HG02759 (cell line): ENCODE data around the gene USH2A.

Source experiments
- ATAC-seq: cut with Tn5 transposase; IDR thresholded peaks from one replicate; pipeline ENCODE4 v1.9.1; 2021; ENCODE audit warnings: mild to moderate bottlenecking, moderate library complexity; ENCODE audit not compliant: unreplicated experiment

Gene USH2A

DNA sequence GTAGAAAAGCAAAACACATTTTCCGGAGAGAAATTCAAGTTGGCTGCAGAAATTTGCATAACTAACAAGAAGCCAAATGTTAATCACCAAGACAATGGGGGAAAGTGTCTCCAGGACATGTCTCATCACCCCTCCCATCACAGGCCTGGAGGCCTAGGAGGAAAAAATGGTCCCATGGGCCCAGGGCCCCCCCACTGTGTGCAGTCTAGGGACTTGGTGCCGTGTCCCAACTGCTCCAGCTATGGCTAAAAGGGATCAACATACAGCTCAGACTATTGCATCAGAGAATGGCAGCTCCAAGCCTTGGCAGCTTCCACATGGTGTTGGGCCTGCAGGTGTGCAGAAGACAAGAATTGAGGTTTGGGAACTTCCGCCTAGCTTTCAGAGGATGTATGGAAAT, 138.2 kb downstream of the USH2A start:
- no peak for ATAC-seq

DNA sequence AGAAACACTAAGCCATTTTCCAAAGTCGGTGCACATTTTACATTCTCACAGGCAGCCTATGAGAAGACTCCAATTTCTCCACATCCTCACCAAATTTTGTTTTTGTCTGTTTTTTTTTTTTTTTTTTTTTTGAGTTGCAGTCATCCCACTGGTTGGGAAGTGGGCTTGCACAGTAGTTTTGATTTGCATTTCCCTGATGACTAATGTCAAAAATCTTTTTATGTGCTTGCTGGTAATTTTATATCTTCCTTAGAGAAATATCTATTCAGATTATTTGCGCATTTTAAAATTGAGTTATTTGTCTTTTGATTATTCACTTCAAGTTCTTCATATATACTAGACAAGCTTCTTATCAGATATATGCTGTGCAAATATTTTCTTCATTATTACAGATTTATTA, 141.5 kb downstream of the USH2A start:
- ATAC-seq: no peak

DNA sequence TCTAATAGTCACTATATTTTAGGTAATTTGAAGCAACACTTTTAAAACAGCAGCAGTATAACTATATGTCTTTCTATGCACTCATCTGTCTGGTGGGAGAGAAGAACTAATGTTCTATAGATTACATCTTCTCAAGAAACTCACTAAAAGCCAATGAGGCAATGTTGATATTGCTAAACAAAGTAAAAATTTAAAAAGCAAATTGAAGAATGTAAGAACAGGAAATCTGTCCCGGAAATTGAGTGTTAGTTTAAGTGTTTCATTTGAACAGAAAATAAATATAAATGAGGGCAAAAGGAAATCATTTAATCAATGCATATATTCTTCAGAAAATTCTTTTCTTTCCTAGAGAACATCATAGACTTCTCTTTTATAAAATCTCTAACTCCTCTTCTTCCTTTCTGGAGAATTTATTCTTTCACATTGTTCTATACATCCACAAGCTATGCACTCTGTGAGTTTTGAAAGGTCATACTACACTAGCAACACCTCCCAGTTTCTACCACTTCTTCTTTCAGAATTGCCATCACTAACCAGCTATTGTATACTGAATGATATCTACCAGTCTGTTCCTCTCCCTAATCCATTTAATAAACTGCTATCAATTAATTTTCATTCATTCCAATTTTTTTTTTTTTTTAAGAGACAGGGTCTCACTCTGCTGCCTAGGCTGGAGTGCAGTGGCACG, 153.0 kb downstream of the USH2A start:
- ATAC-seq: no peak

DNA sequence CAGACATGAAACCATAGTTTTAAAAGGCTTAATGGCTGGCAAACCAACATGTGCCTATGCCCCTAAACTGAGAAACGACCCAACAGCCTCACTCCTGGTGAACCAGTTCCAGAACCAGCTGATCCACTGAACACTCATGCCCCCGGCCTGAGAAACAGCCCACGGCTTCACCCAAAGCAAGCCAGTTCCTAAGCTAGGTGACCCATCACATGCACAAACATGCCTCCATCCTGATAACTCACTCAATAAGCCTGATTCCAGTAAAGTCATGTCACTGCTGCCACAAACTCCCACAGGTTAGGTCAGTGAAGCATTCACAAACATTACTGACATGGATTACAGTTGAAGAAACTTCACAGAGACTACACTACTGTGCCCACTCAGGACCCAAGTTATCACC, 161.6 kb downstream of the USH2A start:
- ATAC-seq: no peak

DNA sequence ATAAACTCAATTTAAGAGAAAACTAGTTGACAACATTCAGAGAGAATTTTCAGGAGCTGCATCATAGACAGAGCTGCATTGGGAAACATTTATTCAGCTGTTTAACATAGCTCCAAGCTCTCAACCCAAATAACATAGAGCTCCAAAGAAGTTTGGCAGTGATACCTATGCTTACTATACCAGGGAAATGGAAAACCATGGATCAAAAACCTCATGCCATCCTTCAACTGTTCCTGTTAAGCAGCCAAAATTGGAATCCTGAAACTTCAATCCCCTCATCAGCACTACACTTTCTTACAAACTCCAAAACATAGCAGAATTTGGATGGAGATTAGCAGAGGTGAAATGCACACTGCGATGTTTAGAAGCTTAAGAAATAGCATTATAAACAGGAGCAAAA, 164.4 kb downstream of the USH2A start:
- no peak for ATAC-seq

DNA sequence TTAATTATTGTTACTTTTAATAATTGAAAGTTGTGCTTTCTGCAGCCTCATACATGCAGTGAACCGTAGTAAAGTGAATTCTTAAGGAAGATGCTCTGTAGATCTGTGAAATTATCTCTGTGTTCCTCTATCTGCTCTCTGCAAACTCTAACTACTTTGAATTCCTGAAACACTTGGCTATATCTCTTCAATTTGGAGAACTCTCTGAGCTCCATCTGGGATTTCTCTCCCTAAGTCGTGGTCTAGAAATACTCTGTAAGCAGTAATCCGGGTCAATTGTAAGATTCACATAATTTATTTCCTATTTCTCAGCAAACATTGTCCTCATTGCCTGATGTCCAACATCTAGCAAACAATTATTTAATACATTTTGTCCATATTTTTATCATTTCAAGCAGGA, 164.9 kb downstream of the USH2A start:
- no peak for ATAC-seq

DNA sequence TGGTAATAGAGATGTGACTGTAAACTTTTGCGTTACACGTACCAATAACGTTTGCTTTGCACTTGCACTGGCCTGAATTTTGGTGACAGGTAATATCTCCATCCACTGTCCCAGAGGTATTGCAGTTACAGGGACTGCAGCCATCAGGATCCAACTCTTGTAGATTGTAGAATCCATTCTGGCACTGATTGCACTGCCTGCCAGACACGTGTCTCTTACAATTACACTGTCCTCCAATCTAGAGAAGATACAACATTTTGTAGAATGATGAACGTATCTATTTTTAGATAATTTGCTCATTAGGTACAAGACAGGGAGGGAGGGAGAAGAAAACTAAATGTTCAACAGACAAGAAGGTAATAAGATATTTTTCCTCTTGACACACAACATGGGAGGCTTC, 172.4 kb downstream of the USH2A start:
- no peak for ATAC-seq

DNA sequence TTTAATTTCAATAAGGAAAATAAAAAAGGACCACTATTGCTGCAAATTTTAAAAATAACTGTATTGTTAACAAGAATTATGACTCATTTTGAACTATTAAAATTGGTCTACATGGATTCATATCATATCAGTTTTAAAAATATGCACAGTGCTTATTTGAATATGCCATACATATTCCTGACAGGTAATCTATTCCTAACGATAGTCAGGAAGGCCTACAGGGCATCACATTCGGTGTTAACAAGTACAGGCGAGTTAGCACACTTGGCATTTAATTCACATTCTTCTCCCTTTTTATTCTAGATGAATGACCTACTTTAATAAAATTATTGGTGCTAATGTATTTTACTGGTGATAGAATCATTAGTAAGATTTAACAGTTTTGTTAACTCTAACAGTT, 174.6 kb downstream of the USH2A start:
- ATAC-seq: no peak

DNA sequence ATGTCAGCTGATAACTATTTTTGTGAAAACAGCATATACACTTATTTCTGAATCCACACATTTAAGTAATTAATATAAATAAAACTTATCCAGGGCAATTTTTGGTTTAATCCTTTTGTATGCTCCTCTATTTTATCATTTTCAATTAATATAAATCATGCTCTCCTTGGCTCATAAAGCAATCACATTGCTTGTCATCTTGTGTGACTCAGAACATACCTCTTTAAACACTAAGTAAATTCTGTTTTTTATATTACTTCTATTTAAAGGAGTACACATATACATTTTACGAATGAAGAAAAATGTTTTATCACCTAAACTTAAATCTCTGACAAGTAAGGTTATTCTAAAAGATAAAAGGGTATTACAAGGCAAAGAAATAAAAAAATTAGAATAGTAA, 175.3 kb downstream of the USH2A start:
- no peak for ATAC-seq

DNA sequence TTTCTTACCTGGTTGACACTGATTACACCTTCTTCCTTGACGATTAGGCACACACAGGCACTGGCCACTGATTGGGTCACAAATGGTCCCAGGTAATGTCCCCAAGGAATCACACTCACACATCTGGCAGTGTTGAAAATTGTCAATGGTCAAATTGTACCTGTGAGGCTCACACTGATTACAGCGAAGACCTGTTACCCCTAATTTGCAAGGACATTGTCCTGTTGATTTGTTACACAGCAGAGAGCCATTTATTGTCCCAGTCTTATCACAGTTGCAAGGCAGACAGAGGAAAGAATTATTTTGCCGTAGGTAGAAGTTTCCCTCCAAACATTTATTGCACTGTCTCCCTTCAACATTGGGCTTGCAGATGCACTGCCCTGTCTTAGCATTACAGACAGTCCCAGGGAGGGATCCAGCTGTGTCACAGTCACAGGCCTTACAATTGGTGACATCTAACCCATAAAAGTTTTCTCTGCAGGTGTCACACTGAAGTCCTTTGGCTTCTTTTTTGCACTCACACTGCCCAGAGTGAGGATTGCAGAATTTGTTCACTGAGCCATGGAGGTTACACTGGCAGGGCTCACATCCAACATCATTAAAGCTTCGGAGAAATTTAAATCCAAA, 176.6 kb downstream of the USH2A start:
- ATAC-seq: no peak

DNA sequence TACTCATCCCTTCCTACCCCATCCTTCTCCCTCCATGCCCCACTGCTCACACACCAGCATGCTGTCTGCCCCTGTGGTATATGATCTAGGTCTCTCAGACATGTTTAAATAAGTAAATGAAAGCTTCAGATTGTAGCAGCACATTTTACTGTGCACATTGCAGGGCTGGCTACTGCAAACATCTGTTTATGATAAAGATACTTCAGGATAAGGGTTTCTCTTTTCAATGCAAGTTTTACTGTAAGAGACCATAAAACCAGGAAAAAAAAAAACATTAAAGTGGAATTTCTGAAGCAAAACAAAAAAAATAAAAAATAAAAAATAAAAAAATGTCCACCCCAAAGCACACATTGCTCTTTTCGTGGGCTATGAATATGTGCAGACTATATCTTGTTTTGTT, 184.4 kb downstream of the USH2A start:
- ATAC-seq: no peak

DNA sequence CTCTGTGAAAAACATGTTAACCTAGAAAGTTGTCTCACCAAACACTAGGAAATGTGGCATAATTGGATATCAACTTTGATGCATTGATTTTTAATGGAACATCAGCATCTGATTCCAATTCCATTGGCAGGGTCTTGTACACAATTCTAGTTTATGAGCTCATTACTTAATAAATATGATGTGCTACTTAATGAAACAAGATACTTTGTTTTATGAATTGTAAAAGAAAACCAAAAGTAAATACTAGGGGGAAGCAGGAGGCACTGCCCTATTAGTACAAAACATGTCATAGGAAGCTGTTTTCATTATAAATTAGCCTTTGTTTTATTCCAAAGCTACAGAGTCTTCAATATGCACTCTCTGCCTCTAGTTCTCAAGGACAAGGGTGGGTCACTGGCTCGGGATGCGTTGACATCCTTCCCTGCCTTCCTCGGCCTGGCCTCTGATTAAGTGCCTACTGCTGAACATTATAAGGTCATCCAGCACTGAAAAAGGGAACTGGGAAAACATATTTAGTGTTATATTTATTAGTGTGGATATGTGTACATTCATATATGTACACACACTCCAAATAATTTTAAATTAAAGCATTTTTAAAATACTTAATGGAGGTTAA, 185.2 kb downstream of the USH2A start:
- ATAC-seq: no peak

DNA sequence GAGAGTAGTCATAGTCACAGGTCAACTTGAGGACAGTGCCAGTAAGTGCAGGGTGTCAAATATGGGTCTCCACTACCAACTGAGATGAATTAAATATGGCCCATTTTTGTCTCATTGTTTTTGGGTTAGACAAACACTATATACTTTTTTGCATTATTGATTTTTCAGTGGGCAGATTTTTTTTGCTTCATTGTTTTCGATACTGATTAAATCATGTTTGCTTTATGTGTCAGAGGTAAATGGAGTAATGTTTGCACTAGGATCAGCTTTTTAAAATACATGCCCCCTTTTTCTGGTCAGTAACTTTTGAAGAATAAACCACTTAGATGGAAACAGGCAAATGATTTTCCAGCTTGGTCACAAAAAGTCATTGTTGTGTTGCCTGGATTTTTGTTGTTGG, 199.0 kb downstream of the USH2A start:
- no peak for ATAC-seq

DNA sequence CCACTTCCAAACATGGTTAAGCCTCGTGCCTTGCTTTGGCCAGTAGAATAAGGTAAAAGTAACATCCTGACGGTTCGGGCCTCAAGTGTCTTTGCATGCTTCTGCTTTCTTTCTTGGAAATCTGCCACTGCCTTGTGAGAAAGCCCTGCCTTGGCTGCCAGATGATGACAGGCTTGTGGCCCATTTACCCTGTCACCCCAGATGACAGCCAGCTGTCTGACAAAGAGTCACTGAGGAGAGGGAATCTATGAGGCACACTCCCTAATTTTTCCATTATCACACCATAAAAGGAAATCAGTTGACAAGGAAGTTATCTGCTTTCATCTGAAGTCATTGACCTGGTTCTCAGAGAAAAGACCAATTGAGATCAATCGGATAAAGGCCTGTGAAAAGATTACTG, 199.8 kb downstream of the USH2A start:
- ATAC-seq: no peak

DNA sequence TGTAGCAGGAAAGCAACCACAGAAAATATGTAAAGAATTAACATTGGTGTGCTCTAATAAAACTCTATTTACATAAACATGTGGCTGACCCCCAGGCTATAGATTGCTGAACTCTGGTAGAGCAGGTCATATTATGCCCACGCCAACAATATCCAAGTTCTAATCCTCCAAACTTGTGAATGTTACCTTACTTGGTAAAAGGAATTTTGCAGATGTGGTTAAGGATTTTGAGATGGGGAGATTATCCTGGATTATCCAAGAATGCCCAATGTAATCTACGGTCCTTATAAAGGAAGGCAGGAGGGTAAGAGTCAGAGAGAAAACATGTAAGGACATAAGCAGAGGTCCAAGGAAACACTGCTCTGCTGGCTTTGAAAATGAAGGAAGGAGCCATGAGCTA, 201.0 kb downstream of the USH2A start:
- no peak for ATAC-seq

DNA sequence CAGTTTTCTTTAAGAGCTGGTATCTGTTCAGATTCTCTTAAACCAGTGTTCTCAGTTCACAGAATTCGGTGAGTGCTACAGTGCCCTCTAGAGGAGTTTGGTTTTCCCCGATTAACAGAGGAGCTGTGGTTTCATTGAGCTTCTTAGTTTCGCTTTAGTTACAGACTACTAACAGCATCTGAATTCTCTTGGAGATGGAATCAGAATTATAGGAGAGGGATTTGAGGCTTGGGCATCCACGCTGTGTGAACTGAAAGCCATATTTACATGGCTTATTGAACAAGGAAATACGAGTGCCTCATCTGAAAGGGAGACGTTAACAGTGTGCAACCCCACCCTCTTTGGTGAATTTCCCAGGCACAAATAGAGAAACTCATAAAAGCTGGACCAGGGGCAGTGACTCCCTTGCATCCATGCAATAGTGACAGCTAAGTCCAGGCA, 202.0 kb downstream of the USH2A start:
- peak; percentile 99 for ATAC-seq

DNA sequence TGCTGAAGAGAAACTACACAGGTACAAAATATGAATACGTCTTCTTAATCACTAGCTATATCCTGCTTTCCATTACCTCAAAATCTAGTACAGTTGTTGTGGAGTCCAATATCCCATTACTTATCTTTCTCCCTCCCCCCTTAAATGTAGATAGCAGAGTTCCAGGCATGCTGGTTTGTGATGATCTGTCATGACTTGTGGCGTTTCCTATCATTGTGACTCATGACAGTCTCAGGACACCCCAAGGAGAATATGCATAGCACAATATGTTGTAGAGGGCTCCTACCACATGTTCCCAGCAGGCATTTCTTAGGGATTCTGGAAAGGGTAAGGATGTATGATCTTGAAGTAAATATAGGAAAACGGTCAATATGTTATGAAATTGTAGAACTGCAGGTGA, 206.9 kb downstream of the USH2A start:
- ATAC-seq: no peak

DNA sequence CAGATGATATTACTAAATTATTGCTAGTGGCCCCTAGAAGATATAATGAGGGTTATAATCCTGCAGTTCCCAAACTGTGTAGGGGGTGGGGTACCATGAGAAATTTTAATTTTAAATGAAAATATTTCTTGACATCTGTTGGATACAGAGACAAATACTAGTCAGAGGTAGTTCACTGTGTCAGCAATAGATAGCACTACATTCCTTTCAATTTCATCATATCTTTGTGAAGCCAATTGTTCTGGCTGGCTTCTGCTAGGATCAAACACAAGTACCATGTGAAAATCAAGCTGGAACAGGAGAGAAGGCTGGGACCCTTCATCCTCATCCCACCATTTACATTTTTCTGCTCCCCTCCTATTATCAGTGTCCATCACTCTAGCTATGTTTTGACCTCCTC, 208.1 kb downstream of the USH2A start:
- ATAC-seq: no peak

DNA sequence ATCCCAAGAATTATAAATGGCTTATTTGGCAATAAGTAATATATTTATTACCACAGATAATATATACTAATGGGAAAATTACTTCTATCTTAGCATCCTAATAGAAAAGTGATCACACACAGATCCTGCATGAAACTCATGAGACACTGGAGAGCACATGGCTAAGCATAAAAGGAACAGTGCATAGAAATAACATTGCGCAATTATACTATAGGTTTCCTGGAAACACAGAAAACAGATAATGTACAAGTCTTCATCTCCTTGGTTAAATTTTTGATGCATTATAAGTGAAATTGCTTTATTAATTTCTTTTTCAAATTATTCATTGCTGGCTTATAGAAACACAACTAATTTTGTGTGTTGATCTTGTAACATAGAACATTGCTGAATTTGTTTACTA, 210.4 kb downstream of the USH2A start:
- no peak for ATAC-seq

DNA sequence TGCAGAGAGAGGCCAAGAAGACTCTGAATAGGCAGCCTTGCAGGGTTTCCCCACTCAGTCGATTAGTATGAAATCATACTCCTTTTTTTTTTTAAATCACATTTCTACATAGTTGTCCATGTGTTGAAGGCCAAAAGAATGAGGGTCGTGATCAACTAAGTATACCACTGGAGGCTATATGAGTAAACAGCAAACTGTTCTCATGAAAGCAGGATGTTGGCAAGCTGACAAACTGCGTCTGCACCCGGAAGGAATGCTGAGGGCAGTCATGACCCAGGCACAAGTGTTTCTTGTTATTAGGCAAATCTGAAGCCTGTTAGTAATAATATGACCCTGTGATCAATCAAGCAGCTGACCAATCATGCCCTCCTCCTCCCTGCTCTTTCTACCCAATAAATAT, 213.2 kb downstream of the USH2A start:
- ATAC-seq: no peak

DNA sequence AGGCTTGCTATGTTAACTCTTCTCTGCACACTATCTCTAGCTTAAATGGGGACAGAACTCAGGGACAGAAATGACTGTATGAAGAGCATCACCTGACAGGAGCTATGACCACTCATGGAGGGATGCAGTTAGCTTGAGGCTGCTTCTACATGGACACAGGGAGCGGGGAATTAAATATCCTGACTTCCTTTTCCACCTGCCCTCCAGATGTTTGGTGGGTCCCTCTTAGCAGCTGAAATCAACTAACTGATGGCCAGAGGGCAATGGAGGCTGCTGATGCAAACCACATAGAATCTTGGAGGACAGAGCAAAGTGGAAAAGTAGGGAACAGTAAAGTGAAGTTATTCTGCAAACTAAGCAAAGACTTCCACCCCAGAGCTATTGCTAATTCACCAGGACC, 214.1 kb downstream of the USH2A start:
- ATAC-seq: no peak

DNA sequence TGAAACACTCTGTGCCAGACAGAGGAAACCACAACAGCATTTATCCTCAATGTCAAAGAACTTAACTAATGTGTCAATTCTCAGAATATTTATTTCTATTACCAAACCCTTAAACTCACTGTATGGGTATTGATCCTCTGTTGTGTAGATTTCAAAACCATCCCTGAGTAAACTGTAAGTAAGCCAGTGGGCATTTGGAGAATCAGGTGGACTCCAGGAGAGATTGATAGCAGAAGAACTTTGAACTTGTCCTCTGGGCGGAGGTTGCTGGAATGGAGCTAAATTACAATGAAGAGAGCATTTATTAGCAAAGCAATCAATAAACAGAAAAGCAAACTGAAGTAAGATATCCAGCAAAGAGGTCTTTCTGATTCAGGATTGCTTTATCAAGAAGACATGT, 216.1 kb downstream of the USH2A start:
- no peak for ATAC-seq

DNA sequence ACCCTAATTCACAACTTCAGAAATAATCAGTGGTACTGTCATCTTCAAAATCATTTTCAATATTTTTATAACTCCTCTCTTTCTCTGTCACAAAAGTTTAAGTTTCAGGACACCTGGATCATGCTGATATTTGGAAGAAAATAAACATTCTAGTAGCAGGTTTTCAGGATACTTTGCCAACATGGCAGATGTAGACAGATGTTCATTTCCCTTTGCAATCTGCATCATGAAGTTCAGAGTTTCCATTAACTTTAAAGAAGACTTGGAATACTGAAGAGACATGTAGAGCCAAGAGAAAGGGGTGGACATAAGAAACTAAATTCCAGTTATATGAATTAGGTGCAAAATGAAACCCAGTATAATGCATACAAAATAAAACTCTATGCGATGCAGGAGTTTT, 218.1 kb downstream of the USH2A start:
- ATAC-seq: no peak
